GM19372 (cell line): ENCODE results near the gene TLDC2.
"Not testable (repeated sequence)": the region's sequence is repeated elsewhere in the genome, so short reads cannot be mapped to it uniquely, and the experiment has no call there.

ENCODE experiments used
- ATAC-seq: cut with Tn5 transposase; IDR thresholded peaks from one replicate; pipeline ENCODE4 v1.9.1; 2021; ENCODE audit warnings: mild to moderate bottlenecking, low read depth, moderate library complexity; ENCODE audit not compliant: unreplicated experiment

TLDC2 gene

DNA sequence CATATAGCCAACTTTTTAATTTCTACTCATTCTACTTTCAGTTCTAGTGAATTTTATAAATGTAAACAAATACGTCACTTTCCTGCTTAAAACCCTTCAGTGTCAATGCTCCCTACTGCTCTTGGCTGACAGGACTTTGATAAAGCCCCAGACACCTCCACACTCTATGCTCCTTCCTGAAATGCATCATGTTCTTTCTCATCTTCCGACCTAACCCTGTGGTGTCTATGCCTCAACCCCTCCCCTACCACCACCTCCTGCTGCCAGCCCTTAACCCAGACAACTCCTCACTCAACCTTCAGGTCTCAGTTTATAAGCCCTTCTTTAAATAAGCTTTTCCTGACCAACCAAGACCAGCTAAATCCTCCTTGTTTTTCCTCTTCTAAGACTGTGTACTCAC is 19.1 kb downstream of the TLDC2 start:
- ATAC-seq = no peak

GRCh38 chr20:36904690-36905089 is 28.8 kb downstream of the TLDC2 start:
- ATAC-seq = no peak

GRCh38 chr20:36905566-36905965 is 29.6 kb downstream of the TLDC2 start:
- not testable (repeated sequence) for ATAC-seq

DNA sequence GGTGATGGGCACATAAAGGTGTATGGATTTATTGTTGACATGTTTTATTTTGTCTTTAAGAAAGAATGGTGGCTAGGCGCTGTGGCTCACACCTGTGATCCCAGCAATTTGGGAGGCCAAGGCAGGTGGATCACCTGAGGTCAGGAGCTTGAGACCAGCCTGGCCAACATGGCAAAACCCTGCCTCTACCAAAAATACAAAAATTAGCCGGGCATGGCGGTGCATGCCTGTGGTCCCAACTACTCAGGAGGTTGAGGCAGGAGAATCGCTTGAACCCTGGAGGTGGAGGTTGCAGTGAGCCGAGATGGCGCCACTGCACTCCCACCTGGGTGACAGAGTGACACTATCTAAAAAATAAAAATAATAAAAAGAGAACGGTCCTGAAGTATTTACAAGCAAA is 30.1 kb downstream of the TLDC2 start:
- not testable (repeated sequence) for ATAC-seq

GRCh38 chr20:36908603-36909002 is 32.7 kb downstream of the TLDC2 start:
- no peak for ATAC-seq

- no peak for ATAC-seq
Measured at GRCh38 chr20:36916199-36916598, 40.3 kb downstream of the TLDC2 start.

- ATAC-seq = no peak
Measured at GRCh38 chr20:36917240-36917639, 41.3 kb downstream of the TLDC2 start.

GRCh38 chr20:36917943-36918342 is 42.0 kb downstream of the TLDC2 start:
- no peak for ATAC-seq

DNA sequence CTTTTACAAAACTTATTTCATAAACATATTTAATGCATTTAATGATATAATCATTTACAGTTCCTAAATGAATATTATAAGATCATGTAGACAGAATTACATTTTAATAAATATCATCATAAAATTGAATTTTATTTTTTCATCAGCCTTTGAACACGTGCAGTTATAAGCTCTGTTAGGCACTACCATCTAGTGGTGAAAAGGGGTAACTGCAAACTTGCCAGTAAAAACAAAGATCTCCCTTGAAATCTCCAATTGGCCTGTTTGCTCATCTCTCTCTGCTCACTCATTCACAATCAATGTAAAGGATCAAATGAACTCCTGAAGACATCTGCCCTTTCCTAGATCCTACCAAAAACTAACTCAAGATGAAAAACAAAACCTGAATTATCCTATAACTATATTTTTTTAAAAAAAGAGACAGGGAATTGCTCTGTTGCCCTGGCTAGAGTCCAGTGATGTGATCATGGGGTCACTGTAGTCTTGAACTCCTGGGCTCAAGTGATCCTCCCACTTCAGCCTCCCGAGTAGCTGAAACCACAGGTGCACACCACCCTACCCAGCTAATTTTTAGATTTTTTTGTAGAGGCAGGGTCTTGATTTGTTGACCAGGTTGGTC is 43.9 kb downstream of the TLDC2 start:
- ATAC-seq = no peak

GRCh38 chr20:36920334-36920730 is 44.4 kb downstream of the TLDC2 start:
- ATAC-seq = no peak

GRCh38 chr20:36924167-36925045 is 48.5 kb downstream of the TLDC2 start:
- ATAC-seq = no peak

DNA sequence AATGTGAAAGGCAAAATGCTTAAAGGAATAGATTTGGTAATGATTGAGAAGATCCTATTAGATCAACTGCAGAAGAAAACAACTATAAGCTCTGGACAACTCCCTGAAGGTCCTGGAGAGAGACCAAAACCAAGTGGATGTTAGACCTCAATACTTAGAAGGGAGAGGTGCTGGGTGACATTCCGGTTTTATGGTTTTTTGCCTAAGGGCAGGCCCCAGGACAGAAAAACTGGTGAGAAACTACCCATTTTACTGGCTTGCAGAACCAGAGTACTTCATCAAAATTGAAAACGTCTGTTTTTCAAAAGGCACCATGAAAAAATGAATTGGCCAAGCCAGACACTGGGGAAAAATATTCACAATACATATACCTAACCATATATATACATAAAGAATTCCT is 49.3 kb downstream of the TLDC2 start:
- ATAC-seq = no peak

- no peak for ATAC-seq
Measured at GRCh38 chr20:36926653-36927200, 50.8 kb downstream of the TLDC2 start.

DNA sequence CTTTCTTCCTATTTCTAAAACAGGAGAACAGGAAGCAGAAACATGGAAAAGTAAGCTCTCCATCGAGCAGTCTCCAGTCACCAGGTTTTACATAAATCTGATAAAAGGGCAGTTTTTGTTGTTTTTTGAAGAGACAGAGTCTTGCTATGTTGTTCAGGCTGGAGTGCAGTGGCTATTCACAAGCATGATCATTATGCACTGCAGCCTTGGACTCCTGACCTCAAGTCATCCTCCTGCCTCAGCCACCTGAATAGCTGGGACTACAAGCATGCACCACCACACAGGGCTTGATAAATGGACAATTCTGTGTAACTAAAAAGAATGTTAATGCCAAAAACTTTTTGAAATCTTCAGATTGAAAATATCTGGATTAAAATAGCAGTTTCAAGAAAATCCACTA is 51.8 kb downstream of the TLDC2 start:
- no peak for ATAC-seq

GRCh38 chr20:36929290-36929689 is 53.4 kb downstream of the TLDC2 start:
- ATAC-seq = no peak

DNA sequence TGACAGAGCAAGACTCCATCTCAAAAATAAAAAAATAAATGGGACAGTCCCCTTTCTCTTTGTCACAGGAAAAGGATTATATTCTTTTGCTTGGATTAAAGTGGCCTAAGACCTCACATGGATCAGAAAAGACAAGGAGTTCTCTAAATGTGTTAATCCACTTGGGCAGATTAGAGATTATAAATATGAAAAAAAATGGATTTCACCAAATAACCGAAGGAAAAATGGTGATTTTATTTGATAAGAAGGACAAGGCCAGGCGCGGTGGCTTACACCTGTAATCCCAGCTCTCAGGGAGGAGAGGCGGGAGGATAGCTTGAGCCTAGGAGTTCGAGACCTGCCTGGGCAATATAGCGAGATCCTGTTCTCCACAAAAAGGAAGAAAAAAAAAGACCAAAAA is 53.8 kb downstream of the TLDC2 start:
- no peak for ATAC-seq

DNA sequence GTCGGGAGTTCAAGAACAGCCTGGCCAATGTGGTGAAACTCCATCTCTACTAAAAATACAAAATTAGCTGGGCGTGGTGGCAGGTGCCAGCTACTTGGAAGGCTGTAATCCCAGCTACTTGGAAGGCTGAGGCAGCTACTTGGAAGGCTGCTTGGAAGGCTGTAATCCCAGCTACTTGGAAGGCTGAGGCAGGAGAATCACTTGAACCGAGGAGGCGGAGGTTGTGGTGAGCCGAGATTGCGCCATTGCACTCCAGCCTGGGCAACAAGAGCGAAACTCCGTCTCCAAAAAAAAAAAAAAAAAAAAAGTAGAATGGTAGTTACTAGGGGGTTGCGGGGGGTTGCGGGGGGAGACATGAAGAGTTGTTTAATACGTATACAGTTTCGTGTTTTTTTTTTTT is 56.1 kb downstream of the TLDC2 start:
- ATAC-seq = not testable (repeated sequence)

GRCh38 chr20:36932476-36933426 is 56.8 kb downstream of the TLDC2 start:
- ATAC-seq = no peak

DNA sequence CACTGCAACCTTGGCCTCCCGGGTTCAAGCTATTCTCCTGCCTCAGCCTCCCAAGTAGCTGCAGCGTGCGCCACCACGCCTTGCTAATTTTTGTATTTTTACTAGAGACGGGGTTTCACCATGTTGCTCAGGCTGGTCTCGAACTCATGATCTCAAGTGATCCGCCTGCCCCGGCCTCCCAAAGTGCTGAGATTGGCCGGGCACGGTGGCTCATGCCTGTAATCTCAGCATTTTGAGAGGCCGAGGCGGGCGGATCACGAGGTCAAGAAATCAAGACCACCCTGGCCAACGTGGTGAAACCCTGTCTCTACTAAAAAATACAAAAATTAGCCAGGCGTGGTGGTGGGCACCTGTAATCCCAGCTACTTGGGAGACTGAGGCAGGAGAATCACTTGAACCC is 57.6 kb downstream of the TLDC2 start:
- ATAC-seq = not testable (repeated sequence)

DNA sequence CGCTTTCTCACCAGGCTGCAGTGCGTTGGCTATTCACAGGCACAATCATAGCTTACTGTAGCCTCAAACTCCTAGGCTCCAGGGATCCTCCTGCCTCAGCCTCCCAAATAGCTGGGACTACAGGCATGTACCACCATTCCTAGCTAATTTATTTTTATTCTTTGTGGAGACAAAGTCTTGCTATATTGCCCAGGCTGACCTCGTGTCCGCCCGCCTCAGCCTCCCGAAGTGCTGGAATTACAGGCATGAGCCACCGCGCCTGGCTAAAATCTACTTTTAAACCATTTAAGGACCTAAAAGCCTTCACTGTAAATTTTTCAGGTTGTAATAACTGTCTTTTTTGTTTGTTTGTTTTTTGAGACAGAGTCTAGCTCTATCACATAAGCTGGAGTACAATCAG is 60.4 kb downstream of the TLDC2 start:
- no peak for ATAC-seq
